Tibial artery (tissue), 4 donors: ENCODE measurements around the gene ARHGAP23.

Source experiments
- DNase-seq, 2 donors: peaks; one replicate each; pipeline ENCODE4 v3.0.0-alpha.2; 2019
- H3K27ac ChIP-seq, 2 donors: fragments of 200-600 bp; sonication (generic) in 1 of 2; 1 replicate in 1 of 2; 2 replicates in 1 of 2; pipeline ENCODE4 v1.5.1; 2018 to 2019; ENCODE audit warnings: mild to moderate bottlenecking in 1 of 2
- H3K27me3 ChIP-seq, 2 donors: fragments of 200-600 bp; sonication (generic) in 1 of 2; one replicate each; pipeline versions ENCODE4 v1.5.1 to v1.6.0; 2016 to 2019
- H3K36me3 ChIP-seq, 3 donors: fragments of 200-600 bp; sonication (generic) in 2 of 3; one replicate each; pipeline ENCODE4 v1.5.1; 2016 to 2019; ENCODE audit warnings: mild to moderate bottlenecking in 2 of 3
- H3K4me1 ChIP-seq, 4 donors: fragments of 200-600 bp; sonication (generic) in 2 of 4; 1 replicate in 3 of 4; 2 replicates in 1 of 4; pipeline ENCODE4 v1.5.1; 2016 to 2019
- H3K4me3 ChIP-seq, 2 donors: fragments of 200-600 bp; sonication (generic) in 1 of 2; 1 replicate in 1 of 2; 2 replicates in 1 of 2; pipeline ENCODE4 v1.5.1; 2018 to 2019; ENCODE audit warnings: mild to moderate bottlenecking in 2 of 2
- H3K9me3 ChIP-seq, 3 donors: fragments of 200-600 bp; sonication (generic) in 1 of 3; one replicate each; pipeline ENCODE4 v1.5.1; 2016 to 2019
- CTCF ChIP-seq, 2 experiments: fragments of 200-600 bp in 1 of 2; fragments of 450-650 bp in 1 of 2; IDR thresholded peaks; one replicate each; pipeline ENCODE4 v1.5.1; 2017 to 2019; ENCODE audit warnings: antibody characterized with exemption in 2 of 2, mild to moderate bottlenecking in 1 of 2, moderate library complexity in 1 of 2
- intact Hi-C: fragments of 100-400 bp; cut with DNase I; formaldehyde crosslinking; loops from one replicate; pipeline ENCODE4 v1.15.0; 2023; ENCODE audit warnings: low total_unique reads

ARHGAP23 gene

DNA sequence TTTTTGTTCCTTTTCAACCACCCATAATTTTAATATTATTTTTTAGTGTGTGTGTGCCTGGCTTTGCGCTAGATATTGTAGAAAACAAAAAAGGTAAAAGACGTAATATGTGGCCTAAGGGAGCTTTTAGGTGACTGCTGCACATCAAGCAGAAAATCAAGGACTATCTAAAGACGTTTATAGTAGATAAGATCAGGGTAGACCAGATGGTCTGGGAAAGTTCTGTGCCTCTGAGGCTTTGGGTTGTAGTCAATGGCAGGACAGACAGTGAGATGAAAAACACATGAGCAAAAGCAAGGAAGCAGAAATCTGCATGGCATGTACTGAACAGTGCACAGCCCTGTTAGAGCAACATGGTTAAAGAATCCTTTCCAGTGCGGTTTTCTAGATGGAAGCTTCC lies 26.8 kb upstream of the ARHGAP23 start:
- Histone ChIP-seq H3K4me1 (no peaks in the 10 kb centered on the region), H3K27me3 (no peaks in the 10 kb centered on the region), H3K4me3 (no peak overlapping the region), H3K27ac (no peak overlapping the region), H3K9me3 (no peaks in the 10 kb centered on the region), H3K36me3 (peaks cover 48 to 71% (median 58%) of the 10 kb centered on the region in 3 donors)
- no peak for TF ChIP-seq CTCF (IDR thresholded peaks at IDR 0.05)
- no peak for DNase-seq
- intact Hi-C loops, result no loop called here

DNA sequence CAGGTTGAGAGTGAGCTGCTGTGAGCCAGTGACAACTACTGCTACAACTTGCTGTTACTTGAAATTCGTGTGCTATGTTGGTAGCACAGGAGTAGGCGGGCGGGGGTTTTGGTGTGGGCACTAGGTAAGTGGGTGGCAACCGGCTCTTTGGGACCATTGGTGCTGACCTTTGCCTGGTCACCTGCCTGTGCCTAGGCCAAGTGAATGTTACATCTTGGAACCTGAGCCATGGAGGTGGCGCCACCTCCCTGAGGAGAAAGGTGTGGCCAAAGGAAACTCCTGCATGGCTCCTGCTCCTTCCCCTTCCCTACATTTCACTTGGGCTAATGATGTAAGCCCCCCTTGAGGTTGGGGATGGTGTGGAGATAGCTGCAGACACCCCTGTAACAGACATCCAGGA lies 25.4 kb upstream of the ARHGAP23 start:
- intact Hi-C loops, result no loop called here
- no peak overlapping the region for H3K4me3 ChIP-seq

DNA sequence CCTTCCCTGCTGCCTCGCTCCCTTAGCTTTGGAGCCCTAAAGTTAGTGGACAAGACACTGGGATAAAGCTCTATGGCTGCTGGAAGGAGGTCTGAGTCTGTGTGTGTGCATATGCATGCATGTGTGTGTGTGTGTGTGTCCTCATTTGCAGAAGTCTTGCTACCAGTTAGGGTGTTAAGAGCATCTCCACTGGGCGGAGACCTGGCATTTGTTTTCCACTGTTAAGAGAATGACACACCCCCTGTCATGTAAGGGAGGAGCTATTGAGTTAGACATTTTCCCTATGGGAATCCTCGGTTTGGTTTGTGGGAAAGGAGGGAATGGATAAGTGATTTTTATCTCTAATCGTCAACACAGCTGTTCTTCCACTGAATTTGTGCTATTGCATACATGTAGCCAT lies 24.8 kb upstream of the ARHGAP23 start:
- TF ChIP-seq CTCF (IDR thresholded peaks at IDR 0.05), result no peak
- DNase-seq, result no peak
- Histone ChIP-seq H3K27ac (no peak overlapping the region), H3K4me3 (no peak overlapping the region), H3K4me1 (no peaks in the 10 kb centered on the region), H3K27me3 (no peaks in the 10 kb centered on the region), H3K9me3 (no peaks in the 10 kb centered on the region), H3K36me3 (peaks cover 27 to 50% (median 38%) of the 10 kb centered on the region in 3 donors)
- intact Hi-C loops, result no loop called here

More for the DNA sequence above, 25.4 kb upstream of the ARHGAP23 start:
- no peak for TF ChIP-seq CTCF (IDR thresholded peaks at IDR 0.05)
- Histone ChIP-seq H3K27me3 (no peaks in the 10 kb centered on the region), H3K4me1 (no peaks in the 10 kb centered on the region), H3K27ac (no peak overlapping the region), H3K9me3 (no peaks in the 10 kb centered on the region), H3K36me3 (peaks cover 33 to 56% (median 43%) of the 10 kb centered on the region in 3 donors)
- DNase-seq, result no peak

DNA sequence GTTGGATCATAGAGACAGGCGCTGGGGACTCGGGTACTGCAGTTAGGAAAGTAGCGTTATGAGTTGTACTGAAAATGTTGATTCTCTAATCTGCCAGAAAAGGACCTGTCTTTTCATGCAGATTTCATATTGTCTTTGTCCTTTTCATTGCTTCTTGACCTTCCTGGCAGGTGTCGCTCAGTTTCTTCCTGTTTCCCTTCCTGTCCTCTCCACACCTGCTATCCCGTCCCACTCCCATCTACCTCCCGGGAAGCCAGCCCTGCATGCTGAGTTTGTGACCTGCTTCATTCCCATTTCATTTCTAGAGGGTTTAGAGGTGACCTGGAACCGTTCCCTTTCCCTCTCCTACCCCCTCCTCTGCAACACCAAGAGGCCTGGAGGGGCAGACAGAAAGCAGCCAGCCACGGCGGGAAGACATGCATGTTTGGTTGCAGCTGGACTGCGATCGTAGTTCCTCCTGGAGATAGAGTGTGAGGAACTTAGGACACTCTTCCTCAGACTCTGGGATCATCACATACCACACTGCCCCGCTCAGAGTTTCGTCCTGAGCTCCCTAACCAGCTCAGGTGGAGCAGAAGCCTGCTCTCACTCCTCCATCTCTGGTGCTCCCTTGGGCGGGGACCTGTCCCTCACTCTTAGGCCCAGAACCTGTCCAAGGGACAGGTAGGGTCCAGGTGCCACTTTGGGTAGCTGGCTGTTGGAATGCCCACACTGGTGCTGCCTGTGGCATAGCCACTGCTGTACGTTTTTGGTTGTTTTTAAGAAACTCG lies 23.9 kb upstream of the ARHGAP23 start:
- TF ChIP-seq CTCF (IDR thresholded peaks at IDR 0.05), result no peak
- Histone ChIP-seq H3K27me3 (no peaks in the 10 kb centered on the region), H3K4me1 (peaks cover 0 to 3% (median 0%) of the 10 kb centered on the region in 4 donors), H3K36me3 (peaks cover 23 to 42% (median 35%) of the 10 kb centered on the region in 3 donors), H3K9me3 (no peaks in the 10 kb centered on the region), H3K27ac (no peak overlapping the region), H3K4me3 (no peak overlapping the region)
- no peak for DNase-seq
- intact Hi-C loops, result no loop called here

DNA sequence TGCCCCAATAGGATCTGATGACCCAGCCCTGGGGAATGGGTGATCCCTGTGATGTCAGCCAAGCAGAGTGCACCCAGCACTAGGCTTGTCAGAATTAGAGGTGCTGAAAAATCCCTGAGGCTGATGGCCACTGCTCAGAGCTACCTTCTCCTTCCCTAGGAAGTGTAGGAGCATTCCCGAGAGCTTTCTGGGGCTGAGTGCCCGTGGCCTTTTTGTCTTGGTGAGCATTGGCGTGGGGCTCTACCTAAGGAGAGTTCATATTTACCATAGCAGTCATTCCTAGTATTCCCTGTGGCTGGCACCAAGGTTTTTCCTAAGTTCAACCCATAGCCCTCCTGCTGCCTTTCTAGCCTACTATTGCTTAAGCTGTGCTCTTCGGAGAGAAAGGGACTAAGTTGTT lies 22.6 kb upstream of the ARHGAP23 start:
- H3K4me1 ChIP-seq, result peaks cover 0 to 3% (median 0%) of the 10 kb centered on the region in 4 donors
- peaks cover 10 to 30% (median 22%) of the 10 kb centered on the region in 3 donors for H3K36me3 ChIP-seq
- intact Hi-C loops, result loop anchor here (2.0 kb wide), 1 partner anchor 43 kb away; no protein-coding TSS in a partner anchor

More for the DNA sequence above, 22.6 kb upstream of the ARHGAP23 start:
- H3K27me3 ChIP-seq, result no peaks in the 10 kb centered on the region
- no peak for TF ChIP-seq CTCF (IDR thresholded peaks at IDR 0.05)
- no peaks in the 10 kb centered on the region for H3K9me3 ChIP-seq
- no peak for DNase-seq
- no peak overlapping the region for H3K4me3 ChIP-seq
- no peak overlapping the region for H3K27ac ChIP-seq
